ENCODE measurements around the gene RPS15. TPM values are rescaled to one million over a fixed set of nuclear protein-coding genes. Genes with fewer than 3 reads are reported as not detected.

RPS15 gene
- total and polyA plus RNA-seq, 2 of the 13 experiments (the other 11 are each of a cell fraction or from before 2014, with no cell fraction given): 695 to 1,411 TPM

DNA sequence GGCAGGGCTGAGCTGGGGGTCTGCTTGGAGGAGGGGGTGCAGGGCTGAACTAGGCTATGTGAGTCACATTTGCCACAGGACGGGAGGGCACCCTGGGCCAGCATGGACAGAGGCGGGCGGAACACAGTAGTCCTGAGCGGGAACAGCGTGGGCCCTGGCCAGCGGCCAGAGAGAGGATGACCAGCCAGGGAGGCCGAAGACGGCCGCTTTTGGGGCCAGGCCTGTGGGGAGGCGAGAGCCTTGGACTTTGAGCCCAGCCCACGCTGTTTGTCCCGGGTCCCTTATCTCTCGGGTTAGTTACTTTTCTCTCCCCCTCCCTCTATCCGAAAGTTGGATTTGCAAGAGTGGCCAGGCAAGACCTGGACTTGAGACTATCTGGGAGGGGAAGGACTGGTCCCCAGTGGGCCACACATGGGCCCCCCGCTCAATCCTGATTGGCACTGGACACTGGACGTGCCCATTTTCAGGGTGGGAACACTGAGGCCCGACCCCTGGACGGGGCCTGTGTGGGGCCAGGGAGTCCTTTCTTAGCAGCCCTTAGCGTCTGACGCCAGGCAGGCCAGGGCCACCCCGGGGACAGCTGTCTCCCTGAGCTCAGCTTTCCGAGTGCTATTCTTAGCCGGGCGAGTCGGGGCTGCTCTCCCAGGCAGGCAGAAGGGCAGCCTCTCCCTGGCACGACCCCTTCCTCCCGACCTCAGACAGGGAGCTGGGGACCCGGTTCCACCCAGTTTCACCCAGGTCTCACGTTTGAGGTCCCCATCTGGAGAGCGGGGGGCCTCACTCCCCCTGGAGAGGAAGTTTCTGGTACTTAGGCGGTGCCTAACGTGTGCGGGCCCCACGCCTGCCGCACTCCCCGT lies 37.7 kb upstream of the RPS15 start (continued):
- TF ChIP-seq CCAR2 (optimal IDR thresholded peaks at IDR 0.05; ENCODE audit: low read depth, low read length) (no peak), NFIC (IDR thresholded peaks at IDR 0.05; ENCODE audit: low read length) (no peak), ZNF180 (CRISPR knock-in tag; IDR thresholded peaks at IDR 0.05; ENCODE audit: borderline replicate concordance, low read depth) (no peak), SKI (IDR thresholded peaks at IDR 0.05; ENCODE audit: partially characterized antibody) (peak; percentile 83), ZFX (CRISPR knock-in tag; IDR thresholded peaks at IDR 0.05; ENCODE audit: low read depth) (peak; percentile 76), CC2D1A (CRISPR knock-in tag; IDR thresholded peaks at IDR 0.05) (no peak; the same call in 1 of the 2 replicates), ZFP41 (CRISPR knock-in tag; IDR thresholded peaks at IDR 0.05; ENCODE audit: borderline replicate concordance) (no peak), ZNF75D (CRISPR knock-in tag; IDR thresholded peaks at IDR 0.05; ENCODE audit: borderline replicate concordance) (no peak), MAFG (CRISPR knock-in tag; IDR thresholded peaks at IDR 0.05) (no peak), ZNF484 (CRISPR knock-in tag; IDR thresholded peaks at IDR 0.05; ENCODE audit: borderline replicate concordance, low read depth) (no peak), PRMT3 (CRISPR knock-in tag; IDR thresholded peaks at IDR 0.05; ENCODE audit: borderline replicate concordance, low read depth) (peak; percentile 73; the same call in 1 of the 2 replicates), ELF3 (CRISPR knock-in tag; IDR thresholded peaks at IDR 0.05) (peak; percentile 27; the same call in 1 of the 2 replicates)
- TF ChIP-seq, protein P1, sequence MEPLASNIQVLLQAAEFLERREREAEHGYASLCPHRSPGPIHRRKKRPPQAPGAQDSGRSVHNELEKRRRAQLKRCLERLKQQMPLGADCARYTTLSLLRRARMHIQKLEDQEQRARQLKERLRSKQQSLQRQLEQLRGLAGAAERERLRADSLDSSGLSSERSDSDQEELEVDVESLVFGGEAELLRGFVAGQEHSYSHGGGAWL (CRISPR knock-in tag; IDR thresholded peaks at IDR 0.05): 0 out of 2 replicates have a peak, but pooled peaks have one; percentile 21
- TF ChIP-seq, protein P2, sequence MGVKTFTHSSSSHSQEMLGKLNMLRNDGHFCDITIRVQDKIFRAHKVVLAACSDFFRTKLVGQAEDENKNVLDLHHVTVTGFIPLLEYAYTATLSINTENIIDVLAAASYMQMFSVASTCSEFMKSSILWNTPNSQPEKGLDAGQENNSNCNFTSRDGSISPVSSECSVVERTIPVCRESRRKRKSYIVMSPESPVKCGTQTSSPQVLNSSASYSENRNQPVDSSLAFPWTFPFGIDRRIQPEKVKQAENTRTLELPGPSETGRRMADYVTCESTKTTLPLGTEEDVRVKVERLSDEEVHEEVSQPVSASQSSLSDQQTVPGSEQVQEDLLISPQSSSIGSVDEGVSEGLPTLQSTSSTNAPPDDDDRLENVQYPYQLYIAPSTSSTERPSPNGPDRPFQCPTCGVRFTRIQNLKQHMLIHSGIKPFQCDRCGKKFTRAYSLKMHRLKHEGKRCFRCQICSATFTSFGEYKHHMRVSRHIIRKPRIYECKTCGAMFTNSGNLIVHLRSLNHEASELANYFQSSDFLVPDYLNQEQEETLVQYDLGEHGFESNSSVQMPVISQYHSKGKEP (CRISPR knock-in tag; IDR thresholded peaks at IDR 0.05): no peak
- TF ChIP-seq, protein P3, sequence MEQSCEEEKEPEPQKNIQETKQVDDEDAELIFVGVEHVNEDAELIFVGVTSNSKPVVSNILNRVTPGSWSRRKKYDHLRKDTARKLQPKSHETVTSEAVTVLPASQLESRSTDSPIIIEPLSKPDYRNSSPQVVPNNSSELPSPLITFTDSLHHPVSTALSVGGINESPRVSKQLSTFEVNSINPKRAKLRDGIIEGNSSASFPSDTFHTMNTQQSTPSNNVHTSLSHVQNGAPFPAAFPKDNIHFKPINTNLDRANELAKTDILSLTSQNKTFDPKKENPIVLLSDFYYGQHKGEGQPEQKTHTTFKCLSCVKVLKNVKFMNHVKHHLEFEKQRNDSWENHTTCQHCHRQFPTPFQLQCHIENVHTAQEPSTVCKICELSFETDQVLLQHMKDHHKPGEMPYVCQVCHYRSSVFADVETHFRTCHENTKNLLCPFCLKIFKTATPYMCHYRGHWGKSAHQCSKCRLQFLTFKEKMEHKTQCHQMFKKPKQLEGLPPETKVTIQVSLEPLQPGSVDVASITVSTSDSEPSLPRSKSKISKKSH (CRISPR knock-in tag; IDR thresholded peaks at IDR 0.05; ENCODE audit: borderline replicate concordance): peak; percentile 24; the same call in 1 of the 2 replicates
- TF ChIP-seq, protein P4, sequence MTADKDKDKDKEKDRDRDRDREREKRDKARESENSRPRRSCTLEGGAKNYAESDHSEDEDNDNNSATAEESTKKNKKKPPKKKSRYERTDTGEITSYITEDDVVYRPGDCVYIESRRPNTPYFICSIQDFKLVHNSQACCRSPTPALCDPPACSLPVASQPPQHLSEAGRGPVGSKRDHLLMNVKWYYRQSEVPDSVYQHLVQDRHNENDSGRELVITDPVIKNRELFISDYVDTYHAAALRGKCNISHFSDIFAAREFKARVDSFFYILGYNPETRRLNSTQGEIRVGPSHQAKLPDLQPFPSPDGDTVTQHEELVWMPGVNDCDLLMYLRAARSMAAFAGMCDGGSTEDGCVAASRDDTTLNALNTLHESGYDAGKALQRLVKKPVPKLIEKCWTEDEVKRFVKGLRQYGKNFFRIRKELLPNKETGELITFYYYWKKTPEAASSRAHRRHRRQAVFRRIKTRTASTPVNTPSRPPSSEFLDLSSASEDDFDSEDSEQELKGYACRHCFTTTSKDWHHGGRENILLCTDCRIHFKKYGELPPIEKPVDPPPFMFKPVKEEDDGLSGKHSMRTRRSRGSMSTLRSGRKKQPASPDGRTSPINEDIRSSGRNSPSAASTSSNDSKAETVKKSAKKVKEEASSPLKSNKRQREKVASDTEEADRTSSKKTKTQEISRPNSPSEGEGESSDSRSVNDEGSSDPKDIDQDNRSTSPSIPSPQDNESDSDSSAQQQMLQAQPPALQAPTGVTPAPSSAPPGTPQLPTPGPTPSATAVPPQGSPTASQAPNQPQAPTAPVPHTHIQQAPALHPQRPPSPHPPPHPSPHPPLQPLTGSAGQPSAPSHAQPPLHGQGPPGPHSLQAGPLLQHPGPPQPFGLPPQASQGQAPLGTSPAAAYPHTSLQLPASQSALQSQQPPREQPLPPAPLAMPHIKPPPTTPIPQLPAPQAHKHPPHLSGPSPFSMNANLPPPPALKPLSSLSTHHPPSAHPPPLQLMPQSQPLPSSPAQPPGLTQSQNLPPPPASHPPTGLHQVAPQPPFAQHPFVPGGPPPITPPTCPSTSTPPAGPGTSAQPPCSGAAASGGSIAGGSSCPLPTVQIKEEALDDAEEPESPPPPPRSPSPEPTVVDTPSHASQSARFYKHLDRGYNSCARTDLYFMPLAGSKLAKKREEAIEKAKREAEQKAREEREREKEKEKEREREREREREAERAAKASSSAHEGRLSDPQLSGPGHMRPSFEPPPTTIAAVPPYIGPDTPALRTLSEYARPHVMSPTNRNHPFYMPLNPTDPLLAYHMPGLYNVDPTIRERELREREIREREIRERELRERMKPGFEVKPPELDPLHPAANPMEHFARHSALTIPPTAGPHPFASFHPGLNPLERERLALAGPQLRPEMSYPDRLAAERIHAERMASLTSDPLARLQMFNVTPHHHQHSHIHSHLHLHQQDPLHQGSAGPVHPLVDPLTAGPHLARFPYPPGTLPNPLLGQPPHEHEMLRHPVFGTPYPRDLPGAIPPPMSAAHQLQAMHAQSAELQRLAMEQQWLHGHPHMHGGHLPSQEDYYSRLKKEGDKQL (CRISPR knock-in tag; IDR thresholded peaks at IDR 0.05; ENCODE audit: low read depth): no peak
- TF ChIP-seq, protein P5, sequence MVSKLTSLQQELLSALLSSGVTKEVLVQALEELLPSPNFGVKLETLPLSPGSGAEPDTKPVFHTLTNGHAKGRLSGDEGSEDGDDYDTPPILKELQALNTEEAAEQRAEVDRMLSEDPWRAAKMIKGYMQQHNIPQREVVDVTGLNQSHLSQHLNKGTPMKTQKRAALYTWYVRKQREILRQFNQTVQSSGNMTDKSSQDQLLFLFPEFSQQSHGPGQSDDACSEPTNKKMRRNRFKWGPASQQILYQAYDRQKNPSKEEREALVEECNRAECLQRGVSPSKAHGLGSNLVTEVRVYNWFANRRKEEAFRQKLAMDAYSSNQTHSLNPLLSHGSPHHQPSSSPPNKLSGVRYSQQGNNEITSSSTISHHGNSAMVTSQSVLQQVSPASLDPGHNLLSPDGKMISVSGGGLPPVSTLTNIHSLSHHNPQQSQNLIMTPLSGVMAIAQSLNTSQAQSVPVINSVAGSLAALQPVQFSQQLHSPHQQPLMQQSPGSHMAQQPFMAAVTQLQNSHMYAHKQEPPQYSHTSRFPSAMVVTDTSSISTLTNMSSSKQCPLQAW (CRISPR knock-in tag; IDR thresholded peaks at IDR 0.05): no peak
